ENCODE measurements around the gene PGS1.

Gene PGS1

DNA sequence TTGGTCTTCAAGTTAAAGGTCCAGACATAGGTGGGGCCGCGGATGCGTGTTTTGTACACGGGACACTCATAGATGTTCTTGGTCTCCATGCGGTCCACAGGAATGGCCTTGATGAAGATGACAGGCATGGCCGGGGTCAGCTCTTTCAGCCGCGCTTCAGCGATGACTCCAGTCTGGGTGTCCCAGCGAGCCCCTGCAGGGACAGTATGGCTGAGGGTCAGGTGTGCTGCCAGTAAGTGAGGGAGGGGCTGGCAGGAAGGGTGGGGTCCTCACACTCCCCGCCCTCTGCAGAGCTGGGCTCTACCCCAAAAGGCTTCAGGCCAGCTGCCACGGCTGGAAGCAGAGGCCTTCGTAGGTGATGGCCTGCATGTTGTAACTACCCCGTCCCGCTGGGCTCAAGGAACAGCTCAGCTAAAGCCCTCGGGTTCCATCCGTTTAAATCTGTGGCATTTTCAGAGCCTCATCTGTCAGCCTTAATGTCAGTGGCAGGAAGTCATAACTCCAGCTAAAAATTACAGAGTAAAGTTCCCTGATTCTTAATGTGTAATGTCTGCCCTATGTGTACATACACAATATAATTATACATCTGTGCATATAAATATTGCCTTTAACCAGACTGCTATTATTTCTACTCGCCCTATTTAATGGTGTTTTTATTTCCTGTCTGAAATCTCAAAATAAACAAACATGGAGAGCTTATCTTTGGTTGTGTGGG lies 45.7 kb downstream of the PGS1 start:
- no peak for DNase-seq (ENCODE audit: extremely low read depth in 1 of 2, low read depth in 1 of 2)

DNA sequence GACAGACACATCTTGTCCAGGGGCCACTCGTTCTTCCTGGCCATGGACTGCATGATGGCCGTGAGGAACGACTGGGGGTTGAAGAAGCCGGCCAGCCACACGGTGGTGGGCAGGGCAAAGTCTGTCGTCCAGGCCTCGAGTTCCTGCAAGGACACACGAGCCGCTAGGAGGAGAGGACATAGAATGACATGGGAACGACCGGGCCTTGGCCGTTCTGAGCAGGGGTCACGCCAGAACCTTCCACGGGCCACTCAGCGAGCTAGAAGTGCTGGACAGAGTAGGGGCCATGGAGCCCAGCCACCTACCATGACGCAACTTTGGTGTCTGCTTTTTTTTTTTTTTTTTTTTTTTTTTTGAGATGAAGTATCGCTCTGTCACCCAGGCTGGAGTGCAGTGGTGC lies 47.0 kb downstream of the PGS1 start:
- no peak for DNase-seq (ENCODE audit: extremely low read depth in 1 of 2, low read depth in 1 of 2)

DNA sequence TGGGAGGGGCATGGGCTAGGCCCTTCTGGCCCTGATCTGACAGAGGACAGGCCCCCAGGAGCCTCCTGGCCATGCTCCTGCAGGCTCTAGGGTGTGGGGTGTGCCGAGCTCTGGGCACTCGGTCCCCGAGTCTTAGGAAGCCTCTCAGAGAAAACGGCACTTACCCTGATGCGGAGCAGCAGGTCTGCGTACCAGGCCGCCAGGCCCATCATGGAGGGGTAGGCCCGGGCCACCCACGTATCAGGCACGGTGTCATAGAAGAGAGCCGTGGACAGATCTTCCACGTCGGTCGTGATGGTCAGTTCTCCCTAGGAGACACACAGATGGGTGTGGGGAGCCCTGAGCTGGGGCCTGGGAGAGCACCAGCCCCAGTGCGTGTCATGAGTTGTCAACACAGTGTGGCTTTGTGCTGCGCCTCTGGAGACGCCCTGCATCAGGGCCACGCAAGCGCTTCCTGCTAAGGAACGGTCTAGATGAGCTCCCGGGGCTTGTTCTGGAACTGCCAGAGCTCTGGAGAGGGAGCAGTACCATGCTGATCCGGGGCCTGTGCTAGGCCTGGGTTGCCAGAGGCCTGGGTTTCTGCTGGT lies 47.9 kb downstream of the PGS1 start:
- DNase-seq (ENCODE audit: extremely low read depth in 1 of 2, low read depth in 1 of 2): no peak

DNA sequence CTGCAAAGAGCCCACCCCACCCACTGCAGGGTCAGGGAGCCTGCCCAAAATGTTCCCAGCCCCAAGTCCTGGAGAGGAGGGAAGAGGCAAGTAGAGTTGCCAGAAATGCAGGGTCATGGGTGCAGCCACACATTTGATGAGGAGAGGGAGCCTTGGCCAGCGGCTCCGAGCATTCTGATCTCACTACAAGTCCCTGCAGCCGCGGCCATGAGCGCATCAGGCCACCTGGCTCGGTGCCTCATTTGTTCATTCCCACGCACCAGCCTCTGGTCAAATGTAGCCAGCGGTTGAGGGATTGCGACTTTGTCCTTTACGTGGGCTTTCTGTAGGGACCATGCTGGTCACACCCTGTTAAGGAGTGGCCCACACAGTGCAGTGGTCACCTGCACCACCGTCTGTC lies 48.7 kb downstream of the PGS1 start:
- DNase-seq (ENCODE audit: extremely low read depth in 1 of 2, low read depth in 1 of 2): no peak

DNA sequence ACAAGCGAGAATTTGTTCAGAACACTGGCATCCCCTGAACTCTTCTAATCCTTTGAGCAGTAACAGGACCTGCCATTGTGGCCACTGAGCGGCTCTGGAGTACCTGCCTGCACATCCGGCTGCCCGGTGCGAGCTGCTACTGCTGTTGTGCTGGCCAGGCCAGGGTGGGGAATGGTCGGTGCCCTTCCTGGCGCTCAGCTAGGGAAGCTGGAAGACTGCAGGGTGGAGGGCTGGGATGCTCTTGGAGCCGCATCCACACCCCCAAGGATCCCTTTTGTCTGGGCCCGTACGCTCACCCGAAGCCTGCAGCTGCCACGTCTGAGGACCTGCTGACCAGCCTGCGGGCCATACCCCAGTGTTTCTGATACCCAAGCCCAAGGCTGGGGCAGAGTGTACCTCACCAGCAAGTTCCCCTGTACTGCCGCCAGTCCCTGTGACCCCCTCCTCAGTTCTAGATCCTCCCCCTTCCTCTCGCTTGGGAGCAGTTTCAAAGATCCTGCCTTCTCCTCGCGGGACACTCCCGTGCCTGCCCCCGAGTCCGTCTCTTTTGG lies 49.7 kb downstream of the PGS1 start:
- no peak for DNase-seq (ENCODE audit: extremely low read depth in 1 of 2, low read depth in 1 of 2)

DNA sequence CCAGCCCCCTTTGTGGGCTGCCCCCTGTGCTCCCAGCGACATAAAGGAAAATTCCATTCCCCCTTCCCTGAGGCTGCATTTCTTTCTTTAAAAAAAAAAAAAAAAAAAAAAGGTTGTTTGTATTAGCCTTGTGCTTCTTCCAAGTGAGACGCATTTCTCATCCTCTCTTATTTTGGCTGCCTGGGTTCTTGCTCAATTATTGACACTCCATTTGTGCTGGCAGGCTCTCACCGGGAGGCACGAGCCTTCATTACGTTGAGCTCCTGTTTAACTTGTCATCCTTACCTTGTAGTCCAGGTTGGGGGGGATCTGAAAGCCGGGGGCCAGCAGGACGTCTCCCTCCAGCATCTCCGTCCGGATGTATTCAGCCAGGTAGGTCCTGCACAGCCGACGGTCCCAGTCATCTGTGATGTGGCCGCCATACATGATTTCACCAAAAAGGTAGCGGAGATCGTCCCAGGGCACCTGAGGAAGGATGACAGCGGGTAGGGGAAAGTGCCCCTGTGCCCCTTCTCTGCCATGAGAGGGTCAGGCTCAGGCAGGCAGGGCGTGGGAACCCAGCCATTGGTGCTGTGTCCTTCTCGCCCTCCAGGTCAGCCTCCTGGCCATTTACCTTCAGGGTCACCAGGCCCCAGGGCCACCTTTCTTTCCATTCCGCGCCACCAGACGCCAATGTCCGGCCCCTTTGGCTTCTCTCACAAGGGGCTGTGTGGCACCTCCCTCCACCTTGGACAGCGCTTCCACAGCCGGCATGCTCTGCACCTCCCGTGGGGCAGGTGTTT lies 50.6 kb downstream of the PGS1 start:
- no peak for DNase-seq (ENCODE audit: extremely low read depth in 1 of 2, low read depth in 1 of 2)

DNA sequence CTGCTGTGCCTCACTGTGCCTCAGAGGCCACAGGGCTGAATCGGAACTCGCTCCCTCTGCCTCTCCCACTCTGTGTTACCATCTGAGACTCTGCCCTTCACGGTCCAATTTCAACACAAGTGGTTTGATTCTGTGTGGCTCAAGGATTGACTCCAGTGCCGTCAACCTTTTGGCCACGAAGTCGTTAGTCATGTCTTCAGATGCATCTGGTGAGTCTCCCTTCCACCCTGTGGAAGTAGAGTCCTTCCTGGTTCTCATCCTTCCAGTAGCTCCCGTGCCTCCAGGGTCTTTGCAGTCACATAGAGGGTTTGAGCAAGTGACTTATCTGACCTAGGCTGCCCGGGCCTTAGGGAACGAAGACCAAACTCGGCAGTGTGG lies 51.2 kb downstream of the PGS1 start:
- DNase-seq (ENCODE audit: extremely low read depth in 1 of 2, low read depth in 1 of 2): no peak

DNA sequence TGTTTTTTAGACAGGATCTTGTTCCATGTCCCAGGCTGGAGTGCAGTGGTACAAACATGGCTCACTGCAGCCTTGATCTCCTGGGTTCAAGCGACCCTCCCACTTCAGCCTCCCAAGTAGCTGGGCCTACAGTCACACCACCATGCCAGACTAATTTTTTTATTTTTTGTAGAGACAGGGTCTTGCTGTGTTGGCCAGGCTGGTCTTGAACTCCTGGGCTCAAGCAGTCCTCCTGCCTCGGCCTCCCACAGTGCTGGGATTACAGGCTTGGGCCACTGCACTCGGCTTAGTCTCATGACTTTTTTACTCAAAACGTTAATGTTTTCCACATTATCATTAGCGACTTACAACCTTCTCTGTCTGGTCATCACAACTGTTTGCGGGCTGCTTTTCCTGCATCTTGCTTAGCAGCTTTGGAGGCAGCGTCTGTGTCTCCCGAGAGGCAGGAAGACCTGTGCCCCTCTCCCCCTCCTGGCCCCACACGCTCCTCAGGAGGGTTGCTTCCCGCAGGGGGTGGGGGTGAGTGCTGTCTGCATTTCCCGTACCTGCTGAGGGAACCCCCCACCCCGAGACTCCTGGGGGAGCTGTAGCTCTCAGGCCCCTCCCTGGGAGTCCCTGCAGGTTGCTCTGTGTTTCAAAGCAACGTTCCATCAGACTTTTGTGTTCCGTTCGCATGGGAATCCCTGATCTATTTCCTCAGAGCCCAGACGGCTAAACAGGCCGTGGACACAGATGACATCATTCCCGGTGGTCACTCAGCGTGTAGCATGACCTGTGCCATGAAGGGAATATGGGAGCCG lies 52.6 kb downstream of the PGS1 start:
- DNase-seq (ENCODE audit: extremely low read depth in 1 of 2, low read depth in 1 of 2): no peak

DNA sequence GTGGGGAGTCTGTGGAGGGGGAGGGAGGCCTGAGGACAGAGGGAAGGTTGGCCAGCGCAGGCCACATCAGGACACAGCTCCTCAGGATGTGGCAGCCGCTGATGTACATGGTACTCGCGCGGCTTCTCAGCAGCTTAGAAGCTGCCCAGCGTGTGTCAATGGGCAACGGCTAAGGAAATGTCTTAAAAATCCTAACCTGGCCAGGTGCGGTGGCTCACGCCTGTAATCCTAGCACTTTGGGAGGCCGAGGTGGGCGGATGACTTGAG lies 53.2 kb downstream of the PGS1 start:
- no peak for DNase-seq (ENCODE audit: extremely low read depth in 1 of 2, low read depth in 1 of 2)

DNA sequence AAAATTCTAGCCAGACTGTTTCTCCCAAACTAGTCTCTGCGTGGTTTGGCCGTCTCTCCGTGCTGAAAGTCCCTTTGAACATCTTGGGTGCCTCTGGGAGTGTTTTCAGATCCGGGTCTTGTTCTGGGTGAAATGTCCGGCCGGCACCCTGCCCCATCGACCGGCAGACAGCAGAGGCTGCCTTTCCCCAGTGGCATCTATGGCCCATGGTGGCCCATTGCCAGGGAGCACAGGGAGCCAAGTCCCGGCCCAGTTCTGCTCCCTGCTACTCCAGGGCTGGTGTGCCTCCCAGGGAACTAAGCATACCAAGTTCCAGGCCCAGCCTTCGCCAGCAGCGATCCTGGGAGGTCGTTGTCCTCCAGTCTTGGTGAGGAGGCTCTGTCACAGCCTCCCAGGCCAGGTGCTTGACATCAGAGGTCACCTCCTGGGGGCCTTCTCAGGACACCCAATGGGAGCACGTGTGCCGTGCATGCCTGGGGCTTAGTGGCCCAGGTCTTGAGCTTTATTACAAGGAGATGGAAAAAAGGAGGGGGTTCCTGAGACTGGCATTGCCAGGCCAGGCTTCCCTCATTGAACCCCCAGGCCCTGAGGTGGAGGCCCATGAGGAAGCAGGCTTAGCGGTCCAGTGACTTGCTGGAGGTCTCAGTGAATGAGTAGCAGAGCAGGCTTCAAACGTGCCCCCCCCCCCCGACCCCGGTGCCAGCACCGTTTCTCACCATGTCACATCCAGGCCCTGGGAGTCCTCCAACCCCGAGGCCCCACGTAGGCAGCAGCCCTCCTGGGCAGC lies 54.0 kb downstream of the PGS1 start:
- DNase-seq (ENCODE audit: extremely low read depth in 1 of 2, low read depth in 1 of 2): no peak

DNA sequence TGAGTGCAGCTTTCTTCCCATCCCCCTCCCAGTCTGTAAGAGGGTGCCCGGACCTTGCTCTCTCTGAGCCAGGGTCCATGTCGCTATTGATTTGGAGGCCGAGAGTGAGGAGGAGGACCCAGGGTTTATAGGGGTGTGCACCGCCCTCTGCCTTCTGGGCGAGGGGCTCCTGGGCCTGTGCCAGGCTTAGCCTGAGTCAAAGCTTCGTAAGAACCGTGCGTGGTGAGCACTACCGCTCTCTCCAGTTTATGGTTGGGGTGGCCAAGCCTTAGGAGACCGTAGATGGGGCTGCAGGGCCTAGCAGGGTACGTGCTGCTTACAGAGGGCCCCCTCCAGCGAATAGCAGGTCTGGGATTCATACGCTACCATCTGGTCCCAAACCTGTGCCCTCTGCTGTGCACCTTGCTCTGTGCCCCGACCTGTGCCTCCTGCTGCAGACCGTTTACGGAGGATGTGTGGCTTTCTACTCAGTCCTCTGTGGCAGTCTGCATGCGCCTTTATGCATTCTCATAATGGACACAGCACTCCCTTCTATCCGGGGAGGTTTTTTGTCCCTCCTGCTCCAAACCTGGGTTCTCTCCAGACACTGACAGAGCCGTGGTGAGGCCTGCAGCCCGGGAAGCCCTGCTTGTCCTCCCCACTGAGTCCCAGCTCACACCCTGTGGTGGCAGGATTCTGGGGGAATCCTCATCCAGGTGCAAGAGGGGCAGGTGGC lies 54.7 kb downstream of the PGS1 start:
- DNase-seq (ENCODE audit: extremely low read depth in 1 of 2, low read depth in 1 of 2): no peak

DNA sequence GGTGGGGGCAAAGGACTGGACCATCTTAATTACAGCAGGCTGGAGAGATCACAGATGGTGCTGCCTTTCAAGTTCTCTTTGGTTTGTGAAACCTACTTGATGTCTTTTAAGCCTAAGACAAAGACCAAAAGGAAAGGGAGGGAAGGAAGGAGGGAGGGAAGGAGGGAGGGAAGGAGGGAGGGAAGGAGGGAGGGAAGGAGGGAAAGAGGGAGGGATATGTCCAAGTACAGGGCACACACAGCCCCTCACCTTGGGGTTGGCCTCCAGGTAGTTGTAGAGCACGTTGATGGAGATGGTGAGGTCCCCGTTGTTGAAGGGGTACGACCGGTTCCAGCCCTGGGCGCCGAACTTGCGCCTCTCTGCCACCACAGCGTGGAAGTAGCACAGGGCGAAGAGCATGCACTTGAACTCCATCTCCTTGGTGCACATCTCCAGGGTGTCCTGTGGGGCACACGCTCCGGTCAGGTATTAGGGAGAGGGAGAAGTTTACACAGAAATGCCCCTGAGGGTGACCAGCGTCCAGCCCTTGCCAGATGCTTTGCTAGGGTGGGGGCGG lies 55.4 kb downstream of the PGS1 start:
- no peak for DNase-seq (ENCODE audit: extremely low read depth in 1 of 2, low read depth in 1 of 2)

DNA sequence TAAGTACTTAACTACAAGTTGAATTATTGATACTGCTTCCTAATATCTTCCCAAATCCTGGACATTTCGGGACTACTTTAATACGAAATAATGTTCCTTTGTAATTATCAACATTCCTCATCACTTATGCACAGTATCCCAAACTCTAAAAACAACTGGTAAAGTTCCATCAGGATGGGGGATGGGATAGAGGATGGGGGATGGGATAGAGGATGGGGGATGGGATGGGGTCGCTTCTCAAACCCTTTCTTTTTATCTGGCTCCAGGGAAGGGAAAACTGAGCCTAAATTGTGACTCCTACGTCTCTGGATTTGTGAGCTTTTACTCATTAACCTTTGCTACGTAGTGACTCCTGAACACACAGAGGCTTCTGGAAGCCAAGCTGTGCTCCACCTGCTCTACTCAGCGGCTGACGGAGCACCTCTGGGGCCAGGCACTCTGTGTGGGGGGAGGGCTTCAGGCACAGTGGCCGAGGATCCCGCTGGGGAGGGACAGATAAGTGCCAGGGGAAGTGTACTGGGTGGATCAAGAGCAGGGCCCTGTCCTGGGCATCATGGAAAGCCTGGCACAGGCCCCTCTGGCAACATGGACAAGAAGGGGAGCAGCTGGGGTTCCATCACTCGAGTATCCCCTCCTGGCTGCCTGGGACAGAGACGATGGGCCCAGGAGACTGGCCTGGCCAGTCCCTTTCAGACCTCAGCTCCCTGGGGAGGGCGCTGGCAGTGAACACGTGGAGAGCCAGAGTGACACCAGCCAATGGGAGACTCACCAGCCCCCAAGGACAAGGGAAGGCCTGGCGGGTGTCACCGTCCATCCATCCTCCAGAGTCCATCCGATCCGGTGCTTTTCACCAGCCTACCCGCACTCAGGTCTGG lies 56.2 kb downstream of the PGS1 start:
- no peak for DNase-seq (ENCODE audit: extremely low read depth in 1 of 2, low read depth in 1 of 2)

DNA sequence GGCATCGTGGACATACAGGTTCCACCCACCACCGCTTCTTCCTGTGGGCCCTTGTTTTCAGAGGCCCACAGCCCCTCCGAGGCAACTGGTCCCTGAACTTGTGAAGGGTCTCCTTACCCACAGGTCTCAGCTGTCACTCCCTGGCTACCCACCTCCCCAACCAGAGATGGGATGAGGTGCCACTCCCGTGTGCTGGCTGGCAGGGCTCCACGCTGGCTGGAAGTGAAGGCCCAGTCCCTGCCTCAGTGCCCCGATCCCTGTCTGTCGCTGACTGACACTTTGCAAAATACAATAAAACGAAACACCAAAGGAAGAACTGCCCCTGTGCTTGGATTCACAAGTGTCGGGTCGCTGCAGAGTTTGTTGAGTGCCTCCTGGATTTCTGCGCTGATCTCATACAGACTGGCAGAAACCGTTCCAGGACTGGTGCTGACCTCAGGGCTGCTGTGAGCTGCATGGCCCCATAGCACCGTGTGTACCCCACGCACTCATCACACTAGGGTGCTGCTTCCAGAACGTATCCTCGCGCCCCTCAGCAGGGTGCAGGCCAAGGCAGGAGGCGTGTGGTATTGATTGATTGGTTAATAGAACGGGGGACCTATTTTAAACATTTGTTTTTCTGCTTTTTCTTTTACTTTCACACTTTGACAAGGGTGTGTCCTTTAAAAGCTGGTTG lies 57.0 kb downstream of the PGS1 start:
- no peak for DNase-seq (ENCODE audit: extremely low read depth in 1 of 2, low read depth in 1 of 2)

DNA sequence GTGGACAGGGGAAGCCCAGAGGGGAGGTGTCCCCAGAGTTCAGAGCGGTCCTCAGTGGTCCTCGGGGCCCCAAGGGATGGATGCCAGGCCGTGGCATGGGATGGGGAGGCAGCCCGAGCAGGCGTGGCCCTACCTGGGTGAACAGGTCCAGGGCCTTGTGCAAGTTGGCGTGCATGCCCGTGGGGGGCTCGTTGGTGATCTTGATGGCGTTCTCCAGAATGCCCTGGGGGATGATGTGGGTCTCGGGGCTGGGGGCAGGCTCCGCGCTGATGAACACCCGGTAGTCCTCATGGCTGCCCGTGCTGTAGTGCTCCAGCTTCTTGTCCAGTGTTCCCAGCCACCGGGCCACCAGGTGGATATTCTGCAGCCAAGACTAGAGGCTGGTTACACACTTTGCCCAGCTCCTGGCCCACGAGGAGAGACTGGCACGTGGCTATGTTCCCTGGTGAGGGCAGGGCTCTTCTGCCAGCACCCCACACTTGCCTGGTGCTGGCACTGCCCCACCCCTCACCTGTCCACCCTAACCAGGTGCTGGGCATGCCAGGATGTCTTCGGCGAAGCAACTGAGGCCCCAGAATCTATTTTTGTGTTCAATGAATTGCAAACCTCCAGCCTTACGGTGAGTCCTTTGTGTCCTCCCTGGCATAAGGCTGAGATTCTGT lies 59.2 kb downstream of the PGS1 start:
- no peak for DNase-seq (ENCODE audit: extremely low read depth in 1 of 2, low read depth in 1 of 2)

DNA sequence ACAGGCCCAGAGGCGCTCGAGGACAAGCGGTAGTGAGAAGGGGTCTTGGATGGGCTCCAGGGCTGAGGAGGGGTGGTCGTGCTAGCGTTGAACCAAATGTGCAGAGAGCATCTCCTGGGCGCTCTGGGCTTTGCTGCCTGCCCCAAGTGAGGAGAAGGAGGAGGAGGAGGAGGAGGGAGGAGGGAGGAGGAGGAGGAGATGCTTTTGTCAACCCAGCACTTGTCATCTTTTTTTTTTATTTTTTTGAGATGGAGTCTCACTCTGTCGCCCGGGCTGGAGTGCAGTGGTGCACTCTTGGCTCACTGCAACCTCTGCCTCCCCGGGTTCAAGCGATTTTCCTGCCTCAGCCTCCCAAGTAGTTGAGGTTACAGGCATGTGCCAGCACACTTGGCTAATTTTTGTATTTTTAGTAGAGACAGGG lies 59.8 kb downstream of the PGS1 start:
- no peak for DNase-seq (ENCODE audit: extremely low read depth in 1 of 2, low read depth in 1 of 2)

DNA sequence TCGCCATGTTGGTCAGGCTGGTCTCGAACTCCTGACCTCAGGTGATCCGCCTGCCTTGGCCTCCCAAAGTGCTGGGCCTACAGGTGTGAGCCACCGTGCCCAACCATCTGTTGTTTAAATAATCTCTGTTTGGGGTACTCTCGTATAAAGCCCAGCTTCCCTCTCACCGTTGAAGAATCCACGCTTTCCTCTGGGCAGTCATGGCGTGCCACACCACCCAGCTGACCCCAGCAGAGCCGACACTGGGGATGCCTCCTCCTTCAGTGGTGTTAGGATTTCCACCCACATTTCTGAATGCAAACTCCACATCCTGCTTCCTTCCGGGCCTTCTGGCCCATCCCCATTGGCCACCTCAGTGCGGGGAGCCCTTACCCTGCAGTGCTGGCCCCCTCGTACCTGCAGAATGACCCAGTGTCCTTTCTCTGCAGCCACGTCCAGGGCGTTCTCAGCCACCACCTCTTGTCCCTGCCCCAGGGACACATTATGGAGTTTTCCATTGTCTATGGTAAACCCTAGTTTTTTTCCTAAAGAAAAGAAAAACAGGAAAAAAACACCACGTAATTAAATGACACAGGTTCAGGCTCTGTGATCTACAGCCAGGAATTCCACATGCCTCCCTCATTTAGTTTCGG lies 60.4 kb downstream of the PGS1 start:
- no peak for DNase-seq (ENCODE audit: extremely low read depth in 1 of 2, low read depth in 1 of 2)

Data from activated CD8-positive, alpha-beta memory T cell treated with anti-CD3 and anti-CD28 coated beads for 1 hour (primary cell).